Astrocyte (in vitro differentiated cells and primary cell): ENCODE data around the gene TNRC18.

Experiments used
- CTCF ChIP-seq: IDR thresholded peaks from 2 replicates; pipeline ENCODE4 v1.5.1; 2011; ENCODE audit warnings: low read depth, mild to moderate bottlenecking, inconsistent platforms, low read length, moderate library complexity; ENCODE audit not compliant: insufficient read depth
- EZH2 ChIP-seq: IDR thresholded peaks from 2 replicates; pipeline ENCODE4 v1.6.1; 2012; ENCODE audit warnings: mild to moderate bottlenecking, low read length, inconsistent platforms; ENCODE audit not compliant: insufficient read depth

- TF ChIP-seq CTCF (no peak), EZH2 (no peak)
Observed at GRCh38 chr7:5467645-5468044, 44.0 kb upstream of the TNRC18 start.
